ENCODE data around the gene GALNT17.

The GALNT17 gene

GRCh38 chr7:71424166-71425035 lies 292.5 kb downstream of the GALNT17 start:
- Histone ChIP-seq H3K4me3 (ENCODE audit: low read depth, low read length) (no peak overlapping the region), H3K27ac (ENCODE audit: extremely low read depth, low read depth, low read length) (no peak overlapping the region), H3K36me3 (ENCODE audit: control insufficient read depth in 2 of 2, insufficient read depth in 1 of 2, low read length in 2 of 2) (no peaks in the 10 kb centered on the region), H3K9me3 (ENCODE audit: control insufficient read depth, insufficient read depth, low read depth, low read length) (no peaks in the 10 kb centered on the region), H3K4me1 (ENCODE audit: control insufficient read depth, insufficient read depth, low read length) (no peaks in the 10 kb centered on the region)
- ChIA-PET CTCF (interaction anchor here (0.6 kb wide), 1 partner anchor 1335 kb away, joined by 3 read pairs; no protein-coding TSS in a partner anchor), POLR2A (no interaction called here)
- TF ChIP-seq ZXDB (tag by site-specific recombination; IDR thresholded peaks at IDR 0.05) = no peak
- TF ChIP-seq ZNF324 (tag by site-specific recombination; IDR thresholded peaks at IDR 0.05) = no peak

- CTCF ChIA-PET = no interaction called here
- Histone ChIP-seq H3K36me3 (ENCODE audit: control insufficient read depth in 2 of 2, insufficient read depth in 1 of 2, low read length in 2 of 2) (no peaks in the 10 kb centered on the region), H3K4me3 (ENCODE audit: low read depth, low read length) (no peak overlapping the region), H3K9me3 (ENCODE audit: control insufficient read depth, insufficient read depth, low read depth, low read length) (no peaks in the 10 kb centered on the region), H3K4me1 (ENCODE audit: control insufficient read depth, insufficient read depth, low read length) (no peaks in the 10 kb centered on the region), H3K27ac (ENCODE audit: extremely low read depth, low read depth, low read length) (no peak overlapping the region)
- no peak for TF ChIP-seq ZNF292 (tag by site-specific recombination; IDR thresholded peaks at IDR 0.05; ENCODE audit: borderline replicate concordance, low read depth)
- no peak for TF ChIP-seq ZNF341 (tag by site-specific recombination; IDR thresholded peaks at IDR 0.05; ENCODE audit: low read depth)
- no peak for TF ChIP-seq KLF16 (tag by site-specific recombination; IDR thresholded peaks at IDR 0.05)
- TF ChIP-seq ZNF311 (tag by site-specific recombination; IDR thresholded peaks at IDR 0.05; ENCODE audit: borderline replicate concordance) = no peak
- TF ChIP-seq ZNF132 (tag by site-specific recombination; IDR thresholded peaks at IDR 0.05; ENCODE audit: borderline replicate concordance) = no peak
- no peak for TF ChIP-seq ZNF394 (tag by site-specific recombination; IDR thresholded peaks at IDR 0.05; ENCODE audit: borderline replicate concordance)
- TF ChIP-seq ZNF621 (tag by site-specific recombination; IDR thresholded peaks at IDR 0.05) = no peak
- no peak for TF ChIP-seq MYNN (tag by site-specific recombination; IDR thresholded peaks at IDR 0.05; ENCODE audit: borderline replicate concordance)
- no peak for TF ChIP-seq ZNF148 (tag by site-specific recombination; IDR thresholded peaks at IDR 0.05; ENCODE audit: borderline replicate concordance)
- no peak for TF ChIP-seq HOXD13 (CRISPR knock-in tag; IDR thresholded peaks at IDR 0.05; ENCODE audit: borderline replicate concordance)
- POLR2A ChIA-PET = no interaction called here
Observed at GRCh38 chr7:71429083-71429482, 297.1 kb downstream of the GALNT17 start.

GRCh38 chr7:71430246-71430645 lies 298.3 kb downstream of the GALNT17 start:
- Histone ChIP-seq H3K4me3 (ENCODE audit: low read depth, low read length) (no peak overlapping the region), H3K9me3 (ENCODE audit: control insufficient read depth, insufficient read depth, low read depth, low read length) (no peaks in the 10 kb centered on the region), H3K36me3 (ENCODE audit: control insufficient read depth in 2 of 2, insufficient read depth in 1 of 2, low read length in 2 of 2) (no peaks in the 10 kb centered on the region), H3K27ac (ENCODE audit: extremely low read depth, low read depth, low read length) (no peak overlapping the region), H3K4me1 (ENCODE audit: control insufficient read depth, insufficient read depth, low read length) (no peaks in the 10 kb centered on the region)
- CTCF ChIA-PET = no interaction called here
- POLR2A ChIA-PET = no interaction called here
- TF ChIP-seq ZNF404 (tag by site-specific recombination; IDR thresholded peaks at IDR 0.05) (no peak), ZNF791 (tag by site-specific recombination; IDR thresholded peaks at IDR 0.05) (no peak), ZNF292 (tag by site-specific recombination; IDR thresholded peaks at IDR 0.05; ENCODE audit: borderline replicate concordance, low read depth) (no peak), ZNF132 (tag by site-specific recombination; IDR thresholded peaks at IDR 0.05; ENCODE audit: borderline replicate concordance) (no peak), SP2 (tag by site-specific recombination; IDR thresholded peaks at IDR 0.05) (no peak), ZBTB21 (tag by site-specific recombination; IDR thresholded peaks at IDR 0.05) (no peak), BCL11B (tag by site-specific recombination; IDR thresholded peaks at IDR 0.05; ENCODE audit: low read depth) (no peak), ZNF777 (tag by site-specific recombination; IDR thresholded peaks at IDR 0.05; ENCODE audit: borderline replicate concordance) (no peak), ZNF239 (tag by site-specific recombination; IDR thresholded peaks at IDR 0.05) (no peak), ZSCAN5A (tag by site-specific recombination; IDR thresholded peaks at IDR 0.05) (no peak), ZNF561 (tag by site-specific recombination; IDR thresholded peaks at IDR 0.05; ENCODE audit: borderline replicate concordance) (no peak), ZFP69B (tag by site-specific recombination; IDR thresholded peaks at IDR 0.05) (no peak), TRIM28 (IDR thresholded peaks at IDR 0.05; ENCODE audit: borderline replicate concordance, low read length) (no peak), HOXC10 (CRISPR knock-in tag; IDR thresholded peaks at IDR 0.05) (no peak), SCRT1 (tag by site-specific recombination; IDR thresholded peaks at IDR 0.05; ENCODE audit: borderline replicate concordance) (no peak), ZNF362 (tag by site-specific recombination; IDR thresholded peaks at IDR 0.05) (no peak), ZNF16 (tag by site-specific recombination; IDR thresholded peaks at IDR 0.05; ENCODE audit: low read depth) (no peak), ZNF223 (tag by site-specific recombination; IDR thresholded peaks at IDR 0.05) (no peak)

Measured in HEK293 (cell line).